Measurements from ENCODE around the gene FNDC3A.
A peak's percentile ranks its signal among the peaks of the same experiment; 100 is the strongest.
"Not testable (repeated sequence)": the region's sequence is repeated elsewhere in the genome, so short reads cannot be mapped to it uniquely, and the experiment has no call there.

The FNDC3A gene

DNA sequence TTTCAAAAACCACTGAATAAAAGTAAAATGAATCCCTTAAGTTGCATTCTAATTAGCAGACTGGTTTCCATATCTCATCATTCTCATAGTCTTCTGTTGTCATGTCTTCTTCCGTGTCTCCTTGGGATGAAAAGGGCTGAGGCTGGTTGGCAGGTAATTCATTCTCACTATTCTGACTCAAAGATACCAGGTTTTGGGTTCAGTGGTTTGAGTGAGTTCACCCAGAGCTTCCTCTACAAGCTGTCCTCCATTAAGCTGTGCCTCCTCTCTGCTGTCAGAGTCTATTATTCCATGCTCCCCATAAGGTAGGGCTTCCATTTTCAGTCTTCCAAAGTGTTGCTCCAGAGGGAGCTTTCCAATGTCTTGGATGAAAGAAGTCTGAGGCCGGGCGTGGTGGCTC is 68.3 kb downstream of the FNDC3A start:
- DNase-seq (ENCODE audit: low read depth, low spot score) = no peak

DNA sequence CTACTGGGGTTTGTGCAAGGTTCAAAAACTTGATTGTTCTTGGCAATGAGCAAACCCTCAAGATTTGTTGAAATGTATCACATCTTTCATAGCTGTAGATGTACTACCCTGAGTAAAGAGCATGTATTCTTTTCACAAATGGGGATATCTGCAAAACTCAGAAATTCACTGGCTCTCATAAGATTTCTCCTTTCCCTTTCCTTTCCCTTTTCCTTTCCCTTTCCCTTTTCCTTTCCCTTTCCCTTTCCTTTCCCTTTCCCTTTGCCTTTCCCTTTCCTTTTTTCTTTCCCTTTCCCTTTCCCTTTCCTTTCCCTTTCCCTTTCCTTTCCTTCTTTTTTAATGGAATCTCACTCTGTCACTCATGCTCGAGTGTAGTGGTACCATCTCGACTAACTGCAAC is 69.1 kb downstream of the FNDC3A start:
- DNase-seq (ENCODE audit: low read depth, low spot score) = no peak

DNA sequence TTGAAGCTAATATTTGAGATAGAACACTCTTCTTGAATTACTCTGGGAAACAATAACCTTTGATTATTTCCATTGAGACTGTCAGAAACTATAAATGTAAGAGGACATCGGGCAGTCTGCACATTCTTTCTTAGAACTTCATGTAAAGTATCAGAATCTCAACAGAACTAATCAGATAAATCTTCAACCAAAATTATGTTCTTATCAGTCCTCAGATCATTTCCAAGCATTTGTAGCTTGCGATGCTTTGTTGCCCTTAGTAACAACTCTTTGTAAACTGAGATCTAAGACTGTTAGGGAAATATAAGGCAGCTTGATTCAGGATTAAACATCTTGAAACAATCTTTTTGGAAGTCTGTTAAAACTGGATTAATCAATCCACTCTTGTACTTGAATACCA is 70.3 kb downstream of the FNDC3A start:
- no peak for DNase-seq (ENCODE audit: low read depth, low spot score)

DNA sequence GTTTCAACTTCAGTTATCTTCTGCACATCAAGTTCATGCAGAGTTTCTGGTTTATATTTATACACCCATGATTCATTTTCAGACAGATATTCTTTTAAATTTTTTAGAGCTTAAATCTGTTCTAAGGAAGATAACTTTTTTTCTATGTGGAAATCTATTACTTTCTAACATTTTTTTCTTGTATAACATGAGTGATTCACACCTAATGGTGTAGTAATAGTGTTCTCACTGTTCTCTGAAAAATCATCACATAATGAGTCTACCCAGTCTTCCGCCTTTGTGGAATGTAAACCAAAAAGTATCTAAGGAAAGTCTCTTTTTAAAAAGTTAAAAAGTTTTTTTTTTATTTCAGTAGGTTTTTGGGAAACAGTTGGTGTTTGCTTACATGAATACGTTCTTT is 70.8 kb downstream of the FNDC3A start:
- no peak for DNase-seq (ENCODE audit: low read depth, low spot score)

DNA sequence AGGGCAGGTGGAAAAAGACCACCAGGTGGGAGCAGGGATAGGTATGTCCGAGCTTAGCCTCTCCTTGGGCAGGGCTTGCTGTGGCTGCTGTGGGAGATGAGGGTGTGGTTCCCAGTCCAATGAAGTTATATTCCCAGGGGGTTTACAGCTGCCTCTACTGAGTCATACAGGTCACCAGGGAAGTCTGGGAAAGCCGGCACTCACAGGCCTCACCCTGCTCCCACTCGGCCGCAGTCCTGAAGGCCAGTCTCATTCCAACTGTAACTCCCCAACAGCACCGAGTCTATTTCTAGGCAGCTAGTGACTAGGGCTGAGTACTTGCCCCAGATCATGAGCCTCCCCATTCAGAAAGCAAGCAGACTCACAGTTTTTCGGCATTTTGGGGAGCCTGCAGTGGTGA is 77.1 kb downstream of the FNDC3A start:
- no peak for DNase-seq (ENCODE audit: low read depth, low spot score)

DNA sequence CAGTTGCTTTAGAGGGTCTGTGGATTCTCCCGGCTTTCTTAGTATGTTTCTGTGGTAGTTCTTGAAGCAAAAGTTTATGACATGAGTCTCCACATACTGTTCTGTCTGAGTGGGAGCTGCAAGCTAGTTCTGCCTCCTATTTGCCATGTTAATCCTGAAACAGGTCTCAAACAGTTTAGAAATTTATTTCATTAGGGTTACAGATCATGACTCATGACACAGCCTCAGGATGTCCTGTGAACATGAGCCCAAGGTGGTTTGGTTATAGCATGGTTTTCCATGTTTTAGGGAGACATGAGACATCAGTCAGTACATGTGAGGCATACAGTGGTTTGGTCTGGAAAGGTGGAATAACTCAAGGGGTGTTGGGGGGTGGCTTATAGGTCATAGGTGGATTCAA is 77.5 kb downstream of the FNDC3A start:
- DNase-seq (ENCODE audit: low read depth, low spot score) = no peak

DNA sequence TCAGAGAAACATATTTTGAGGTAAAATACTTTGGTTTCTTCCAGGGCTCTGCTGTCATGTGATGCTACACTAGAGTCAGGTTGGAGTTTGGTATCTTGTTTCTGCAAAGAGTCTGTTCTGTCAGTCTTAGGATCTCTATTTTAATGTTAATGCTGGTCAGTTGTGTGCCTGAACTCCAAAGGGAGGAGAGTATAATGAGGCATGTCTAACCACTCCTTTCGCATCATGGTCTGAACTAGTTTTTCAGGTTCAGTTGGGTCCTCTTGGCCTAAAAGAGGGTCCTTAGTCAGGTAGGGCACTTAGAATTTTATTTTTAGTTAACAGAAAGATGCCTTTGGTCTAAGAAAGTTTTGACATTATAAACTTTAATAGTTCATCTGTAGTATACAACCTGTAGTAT is 78.2 kb downstream of the FNDC3A start:
- no peak for DNase-seq (ENCODE audit: low read depth, low spot score)

DNA sequence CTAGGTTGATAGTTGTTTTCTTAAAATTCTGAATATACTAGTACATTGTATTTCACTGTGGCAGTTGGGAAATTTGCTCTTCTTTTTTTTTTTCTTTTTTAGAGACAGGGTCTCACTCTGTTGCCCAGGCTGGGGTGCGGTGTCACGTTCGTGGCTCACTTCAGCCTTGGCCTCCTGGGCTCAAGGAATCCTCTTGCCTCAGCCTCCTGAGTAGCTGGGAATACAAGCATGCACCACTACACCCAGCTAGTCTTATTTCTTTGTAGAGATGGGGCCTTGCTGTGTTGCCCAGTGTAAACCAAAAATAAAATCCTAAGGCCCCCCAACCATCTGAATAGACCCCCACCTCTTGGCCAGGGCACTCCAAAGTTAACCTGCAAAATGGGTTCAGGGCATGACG is 79.3 kb downstream of the FNDC3A start:
- no peak for DNase-seq (ENCODE audit: low read depth, low spot score)

DNA sequence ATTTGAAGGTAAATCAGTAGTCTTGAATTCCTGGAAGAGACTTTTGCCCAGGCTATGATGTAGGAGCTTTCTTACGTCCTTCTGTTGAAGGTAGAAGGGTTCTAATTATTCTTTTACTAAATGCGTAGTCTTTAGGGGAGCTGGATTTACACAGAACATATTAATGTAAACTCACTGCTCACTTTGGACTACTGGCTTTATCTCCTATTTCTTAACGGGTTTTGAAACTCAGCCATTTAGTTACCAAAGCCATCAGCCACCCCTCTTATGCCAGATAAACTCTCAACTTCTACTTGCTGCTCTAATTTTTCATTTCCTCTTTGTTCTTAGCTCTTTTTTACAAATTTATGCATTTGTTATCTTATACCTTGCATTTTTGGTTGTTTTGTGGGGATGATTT is 81.5 kb downstream of the FNDC3A start:
- no peak for DNase-seq (ENCODE audit: low read depth, low spot score)

DNA sequence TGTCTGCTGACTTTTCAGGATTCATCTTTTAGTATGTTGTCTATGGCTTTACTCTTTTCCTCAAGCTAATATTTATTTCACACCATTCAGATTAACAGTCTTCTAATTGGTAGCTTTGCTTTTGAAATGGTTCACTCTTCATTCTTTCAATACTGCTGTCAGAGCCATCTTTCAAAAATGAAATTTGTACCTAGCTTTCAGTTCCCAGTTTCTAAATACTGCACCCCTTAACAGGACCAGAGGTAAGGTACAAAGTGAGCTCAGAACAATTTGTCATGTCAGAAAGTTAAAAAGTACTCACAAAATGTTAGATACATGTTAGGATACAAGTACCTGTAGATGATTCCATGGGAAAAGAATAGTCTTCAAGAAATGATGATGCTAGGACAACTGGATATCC is 83.0 kb downstream of the FNDC3A start:
- DNase-seq (ENCODE audit: low read depth, low spot score) = no peak

DNA sequence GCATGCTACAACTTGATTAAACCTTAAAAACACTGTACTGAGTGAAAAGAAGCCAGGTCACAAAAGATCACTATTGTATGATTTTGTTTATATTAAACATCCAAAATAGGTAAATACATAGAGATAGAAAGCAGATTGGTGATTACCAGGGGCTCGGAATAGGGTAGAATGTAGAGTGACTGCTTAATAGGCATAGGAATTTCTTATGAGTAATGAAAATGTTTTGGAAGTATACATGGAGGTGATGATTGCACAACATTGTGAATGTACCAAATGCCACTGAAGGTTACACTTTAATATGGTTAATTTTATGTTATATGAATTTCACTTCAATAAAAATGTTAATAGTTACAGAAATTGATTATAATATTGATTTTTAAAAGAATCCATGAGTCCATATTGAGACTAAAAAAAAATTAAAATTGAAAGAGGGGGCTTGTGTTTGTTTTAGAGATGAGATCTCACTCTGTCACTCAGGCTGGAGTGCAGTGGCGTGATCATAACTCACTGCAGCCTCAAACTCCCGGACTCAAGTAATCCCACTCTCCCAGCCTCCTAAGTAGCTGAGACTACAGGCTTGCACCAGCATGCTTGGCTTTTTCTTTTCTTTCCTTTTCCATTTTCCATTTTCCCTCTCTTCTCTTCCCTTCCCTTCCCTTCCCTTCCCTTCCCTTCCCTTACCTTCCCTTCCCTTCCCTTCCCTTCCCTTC is 85.1 kb downstream of the FNDC3A start:
- DNase-seq (ENCODE audit: low read depth, low spot score) = no peak

DNA sequence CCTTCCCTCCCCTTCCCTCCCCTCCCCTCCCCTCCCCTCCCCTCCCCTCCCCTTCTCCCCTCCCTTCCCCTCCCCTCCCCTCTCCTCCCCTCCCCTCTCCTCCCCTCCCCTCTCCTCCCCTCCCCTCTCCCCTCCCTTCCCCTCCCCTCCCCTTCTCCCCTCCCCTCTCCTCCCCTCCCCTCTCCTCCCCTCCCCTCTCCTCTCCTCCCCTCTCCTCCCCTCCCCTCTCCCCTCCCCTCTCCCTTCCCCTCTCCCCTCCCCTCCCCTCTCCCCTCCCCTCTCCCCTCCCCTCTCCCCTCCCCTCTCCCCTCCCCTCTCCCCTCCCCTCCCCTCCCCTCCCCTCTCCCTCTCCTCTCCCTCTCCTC is 85.7 kb downstream of the FNDC3A start:
- not testable (repeated sequence) for DNase-seq (ENCODE audit: low read depth, low spot score)

DNA sequence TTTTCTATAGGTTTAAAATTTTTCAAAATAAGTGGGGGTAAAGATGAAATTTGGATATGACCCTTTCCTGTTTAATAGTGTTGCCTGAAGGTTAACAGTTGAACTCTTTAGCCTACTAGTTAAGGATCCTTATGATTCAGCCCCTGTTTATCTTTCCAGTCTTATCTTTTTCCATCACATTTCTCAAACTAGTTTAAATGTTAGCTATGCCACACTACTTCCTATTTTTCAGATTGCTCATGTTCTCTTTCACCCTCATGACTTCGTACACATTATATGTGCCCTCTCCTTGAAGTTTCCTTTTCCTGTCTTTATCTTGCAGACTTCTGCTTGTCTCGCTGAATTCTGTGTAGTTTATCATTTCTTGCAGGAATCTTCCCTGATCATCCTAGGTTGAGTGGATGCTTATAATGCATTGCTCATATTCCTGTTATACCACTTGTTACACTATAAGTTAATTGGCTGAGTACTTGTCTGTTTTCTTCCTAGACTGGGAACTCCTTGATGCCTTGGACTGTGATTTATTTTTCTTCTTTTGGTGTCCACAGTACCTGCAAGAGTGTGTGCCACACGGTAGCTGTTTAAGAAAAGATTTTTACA is 86.7 kb downstream of the FNDC3A start:
- DNase-seq (ENCODE audit: low read depth, low spot score) = no peak

DNA sequence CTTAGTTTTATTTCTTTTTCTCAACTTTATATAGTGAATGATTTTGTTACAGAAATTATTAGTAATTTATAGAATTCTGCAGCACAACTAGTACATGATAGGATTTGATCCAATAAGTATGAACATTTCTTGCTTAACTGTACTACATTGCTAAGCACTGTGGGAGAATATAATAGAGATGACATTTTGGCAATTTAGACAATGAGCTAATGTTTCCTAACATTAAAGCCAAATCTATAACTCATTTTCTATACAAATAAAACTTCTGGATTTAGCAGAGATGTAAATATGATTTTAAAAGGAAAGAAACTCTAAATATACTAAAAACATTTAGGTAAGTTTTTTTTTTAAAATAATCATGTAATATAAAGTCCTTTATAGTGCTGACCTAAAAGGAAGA is 87.3 kb downstream of the FNDC3A start:
- DNase-seq (ENCODE audit: low read depth, low spot score) = no peak

DNA sequence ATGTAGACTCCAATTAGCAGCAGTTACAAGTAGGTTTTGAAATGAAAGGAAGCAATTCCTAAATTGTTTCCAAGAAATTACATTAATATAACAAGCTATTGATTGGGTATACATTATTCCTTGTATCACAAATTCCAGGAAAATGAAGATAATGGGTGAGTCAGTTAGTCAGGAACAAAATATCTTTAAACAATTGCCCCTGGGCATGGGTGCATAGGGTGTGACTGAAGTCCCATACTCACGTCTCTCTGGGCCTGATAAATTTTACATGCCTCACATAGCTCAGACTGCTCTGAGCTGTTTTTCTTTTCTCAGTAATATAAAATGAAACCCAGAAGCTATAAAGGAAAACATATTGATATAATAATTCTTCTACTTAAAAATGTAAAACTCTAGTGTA is 87.8 kb downstream of the FNDC3A start:
- peak; percentile 22 for DNase-seq (ENCODE audit: low read depth, low spot score)

DNA sequence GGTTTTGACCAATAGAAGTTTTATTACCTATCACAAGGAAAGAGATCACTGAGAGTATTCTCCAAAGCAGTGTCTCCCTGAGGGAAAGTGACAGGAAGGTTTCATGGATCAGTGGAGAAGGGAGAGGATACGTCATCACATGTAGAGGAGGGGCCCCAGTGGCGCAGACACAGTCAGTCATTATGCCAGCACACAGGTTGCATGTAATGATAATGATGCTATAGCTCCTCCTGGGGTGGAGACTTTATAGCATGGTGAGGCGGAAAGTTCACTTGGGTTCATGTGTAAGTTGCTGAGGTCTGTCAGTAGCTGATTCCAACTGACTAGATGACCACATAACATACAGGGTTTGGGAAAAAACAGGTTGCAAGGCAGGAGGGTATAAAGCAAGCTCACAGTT is 88.8 kb downstream of the FNDC3A start:
- no peak for DNase-seq (ENCODE audit: low read depth, low spot score)

DNA sequence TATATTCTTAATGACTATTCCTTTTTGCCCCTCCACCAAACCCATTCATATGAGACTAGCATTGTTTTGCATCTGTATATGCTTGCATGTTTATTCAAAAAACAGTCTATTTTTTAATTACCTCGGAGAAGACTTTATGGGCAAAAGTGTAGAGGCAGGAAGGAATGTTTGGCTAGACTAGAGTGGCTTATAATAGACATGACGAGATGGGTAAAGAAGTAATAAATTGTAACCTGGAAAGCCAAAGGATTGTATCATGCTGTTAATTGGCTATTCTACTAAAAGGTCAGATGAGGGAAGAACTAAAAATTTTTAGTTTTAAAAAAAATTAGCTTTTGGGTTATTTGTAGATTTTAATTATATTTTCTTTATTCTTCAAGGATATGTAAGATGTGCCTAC is 91.1 kb downstream of the FNDC3A start:
- DNase-seq (ENCODE audit: low read depth, low spot score) = no peak

DNA sequence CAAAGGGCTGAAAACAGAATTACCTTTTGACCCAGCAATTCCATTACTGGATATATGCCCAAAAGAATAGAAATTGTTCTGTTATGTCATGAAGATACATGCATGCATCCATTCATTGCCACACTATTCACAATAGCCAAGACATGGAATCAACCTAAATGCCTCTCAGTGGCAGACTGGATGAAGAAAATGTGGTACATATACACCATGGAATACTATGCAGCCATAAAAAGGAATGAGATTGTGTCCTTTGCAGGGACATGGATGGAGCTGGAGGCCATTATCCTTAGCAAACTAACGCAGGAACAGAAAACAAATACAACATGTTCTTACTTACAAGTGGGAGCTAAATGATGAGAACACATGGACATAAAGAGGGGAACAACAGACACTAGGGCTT is 92.8 kb downstream of the FNDC3A start:
- not testable (repeated sequence) for DNase-seq (ENCODE audit: low read depth, low spot score)

DNA sequence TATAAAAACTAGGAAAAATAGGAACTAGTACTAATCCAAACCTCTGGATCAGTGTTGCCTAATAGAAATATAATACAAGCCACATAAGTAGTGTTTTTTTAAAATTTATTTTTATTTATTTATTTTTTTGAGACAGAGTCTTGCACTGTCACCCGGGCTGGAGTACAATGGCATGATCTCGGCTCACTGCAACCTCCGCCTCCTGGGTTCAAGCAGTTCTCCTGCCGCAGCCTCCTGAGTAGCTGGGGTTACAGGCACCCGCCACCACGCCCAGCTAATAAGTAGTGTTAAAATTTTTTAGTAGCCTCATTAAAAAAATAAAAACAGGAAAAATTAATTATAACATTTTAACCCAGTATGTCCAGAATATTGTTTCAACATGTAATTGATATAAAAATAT is 94.3 kb downstream of the FNDC3A start:
- not testable (repeated sequence) for DNase-seq (ENCODE audit: low read depth, low spot score)

DNA sequence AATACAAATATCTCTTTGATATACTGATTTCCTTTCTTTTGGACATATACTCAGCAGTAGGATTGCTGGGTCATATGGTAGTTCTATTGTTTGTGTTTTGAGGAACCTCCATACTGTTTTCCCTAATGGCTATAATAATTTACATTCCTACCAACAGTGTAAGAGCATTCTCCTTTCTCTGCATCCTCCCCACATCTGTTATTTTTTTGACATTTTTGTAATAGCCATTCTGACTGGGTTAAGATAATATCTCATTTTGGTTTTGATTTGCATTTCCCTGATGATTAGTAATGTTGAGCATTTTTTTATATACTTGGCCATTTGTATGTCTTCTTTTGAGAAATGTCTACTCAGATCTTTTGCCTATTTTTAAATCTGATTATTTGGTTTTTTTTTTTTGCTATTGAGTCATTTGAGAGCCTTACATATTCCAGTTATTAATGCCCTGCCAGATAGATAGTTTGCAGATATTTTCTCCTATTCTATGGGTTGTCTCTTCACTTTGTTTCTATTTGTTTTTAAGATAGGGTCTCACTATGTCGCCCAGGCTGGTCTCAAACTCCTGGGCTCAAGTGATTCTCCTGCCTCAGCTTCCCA is 95.7 kb downstream of the FNDC3A start:
- DNase-seq (ENCODE audit: low read depth, low spot score) = no peak

DNA sequence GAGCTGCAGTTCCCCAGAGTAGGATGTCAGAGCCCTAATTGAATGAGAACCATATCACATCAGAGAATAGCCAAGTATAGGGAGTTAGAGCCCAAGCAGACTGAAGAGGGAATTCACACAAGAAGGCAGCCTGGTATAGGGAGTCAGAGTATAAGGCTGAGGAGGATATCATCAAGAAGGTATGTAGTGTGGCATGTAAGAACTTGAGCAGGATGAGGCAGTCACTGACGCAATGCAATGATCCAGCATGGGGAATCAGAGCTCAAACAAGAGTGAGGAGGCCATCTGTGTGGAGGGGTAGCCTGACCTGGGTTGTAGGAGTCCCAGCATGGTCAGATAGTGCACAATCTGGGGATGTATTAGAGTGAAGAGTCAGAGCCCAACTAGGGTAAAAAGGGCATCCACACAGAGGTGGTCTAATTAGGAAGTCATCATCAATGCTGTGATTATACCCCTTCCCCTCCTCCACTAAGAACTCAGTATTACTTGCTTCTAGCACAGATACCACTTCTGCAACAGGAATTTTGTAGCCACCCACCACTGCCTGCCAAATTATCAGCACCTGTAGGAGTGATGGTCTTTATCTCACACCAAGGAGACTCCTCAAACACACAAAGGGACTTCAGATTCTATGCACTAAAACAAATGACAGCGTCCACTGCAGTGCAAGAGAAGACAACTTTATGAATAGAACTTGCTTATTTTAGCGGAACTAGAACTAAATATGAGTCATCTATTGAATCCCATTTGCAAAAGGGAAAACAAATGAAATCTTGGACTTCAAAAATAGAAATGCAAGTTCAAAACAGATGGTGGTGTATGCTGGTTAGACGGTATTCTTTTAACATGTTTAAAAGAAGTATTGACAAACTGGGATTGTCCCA is 107.2 kb downstream of the FNDC3A start:
- DNase-seq (ENCODE audit: low read depth, low spot score) = peak; percentile 52

DNA sequence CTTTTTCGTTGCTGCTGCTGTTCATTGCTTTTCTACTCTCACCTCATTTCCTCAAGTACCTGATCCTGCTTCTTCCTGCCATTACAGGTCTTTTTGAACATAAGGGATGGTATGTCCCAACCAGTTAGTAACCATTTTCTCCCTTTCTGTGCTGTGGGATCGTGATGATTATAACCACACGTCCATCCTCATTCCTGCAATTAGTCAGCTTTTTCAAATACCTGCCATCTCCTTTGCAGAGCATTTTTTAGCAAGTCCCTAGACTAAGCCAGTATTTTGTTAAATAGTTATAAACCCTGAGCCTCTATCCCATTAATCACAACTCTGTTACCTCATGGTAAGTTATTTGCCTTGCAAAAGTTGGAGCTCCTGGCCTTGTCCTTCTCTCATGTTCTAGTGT is 109.2 kb downstream of the FNDC3A start:
- DNase-seq (ENCODE audit: low read depth, low spot score) = no peak

DNA sequence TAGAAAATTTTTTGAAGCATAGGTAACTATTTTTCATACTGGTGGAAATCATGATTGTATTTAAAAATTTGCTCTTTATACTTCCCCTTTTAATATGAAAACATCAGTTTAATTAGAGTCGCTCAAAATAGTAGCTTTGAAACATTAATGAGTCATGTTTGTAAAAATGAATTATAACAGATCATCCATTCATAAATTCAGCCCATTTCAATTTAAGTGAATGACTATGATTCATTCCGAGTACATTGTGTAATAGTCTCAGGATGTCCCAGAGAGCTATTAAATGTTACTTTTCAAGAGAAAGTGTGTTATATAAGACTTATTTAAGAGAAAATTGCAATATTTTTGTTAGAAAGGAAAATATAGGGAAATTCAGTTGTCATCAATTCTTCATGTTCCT is 111.0 kb downstream of the FNDC3A start:
- no peak for DNase-seq (ENCODE audit: low read depth, low spot score)

Measured in astrocyte of the hippocampus (primary cell).